GM21367 (cell line): Measurements from ENCODE around the gene SLC39A11.
A peak's percentile ranks its signal among the peaks of the same experiment; 100 is the strongest.
"Not testable (repeated sequence)": the region's sequence is repeated elsewhere in the genome, so short reads cannot be mapped to it uniquely, and the experiment has no call there.

Experiments
- ATAC-seq: cut with Tn5 transposase; IDR thresholded peaks from one replicate; pipeline ENCODE4 v1.9.1; 2021; ENCODE audit not compliant: unreplicated experiment

The SLC39A11 gene

GRCh38 chr17:73013816-73014663, 78.4 kb downstream of the SLC39A11 start:
- no peak for ATAC-seq

DNA sequence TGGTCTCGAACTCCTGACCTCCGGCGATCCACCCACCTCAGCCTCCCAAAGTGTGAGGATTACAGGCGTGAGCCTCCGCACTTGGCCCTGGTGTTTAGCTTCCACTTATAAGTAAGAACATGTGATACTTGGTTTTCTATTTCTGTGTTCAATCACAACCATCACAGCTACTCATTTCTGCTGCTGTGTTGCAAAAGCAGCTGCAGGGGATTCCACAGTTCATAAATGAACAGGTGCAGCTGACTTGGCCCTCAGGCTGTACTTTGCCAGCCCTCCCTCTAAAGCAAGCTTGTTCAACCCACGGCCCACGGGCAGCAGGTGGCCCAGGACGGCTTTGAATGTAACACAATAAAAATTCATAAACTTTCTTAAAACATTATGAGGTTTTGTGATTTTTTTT, 79.2 kb downstream of the SLC39A11 start:
- ATAC-seq: no peak

DNA sequence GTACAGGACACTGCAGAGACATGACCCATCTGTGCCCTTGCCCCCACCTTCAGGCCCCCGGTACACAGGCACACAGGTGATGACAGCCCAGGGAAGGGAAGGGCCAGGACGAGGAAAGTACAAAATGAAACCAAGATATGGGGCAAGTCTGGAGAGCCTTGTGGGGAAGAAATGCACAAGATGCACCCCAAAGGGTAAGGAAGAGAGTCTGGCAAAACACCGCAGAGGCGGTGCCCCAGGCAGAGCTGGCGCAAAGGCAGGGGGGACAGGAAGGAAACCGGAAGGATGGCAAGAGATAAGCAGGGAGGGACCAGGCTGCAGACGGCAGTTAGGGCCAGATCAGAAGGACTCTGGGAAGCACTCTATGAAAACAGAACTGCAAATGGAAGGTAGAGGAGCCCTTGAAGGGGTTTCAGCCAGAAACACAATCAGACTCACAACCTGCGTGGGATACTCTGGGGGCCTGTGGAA, 81.4 kb downstream of the SLC39A11 start:
- no peak for ATAC-seq

DNA sequence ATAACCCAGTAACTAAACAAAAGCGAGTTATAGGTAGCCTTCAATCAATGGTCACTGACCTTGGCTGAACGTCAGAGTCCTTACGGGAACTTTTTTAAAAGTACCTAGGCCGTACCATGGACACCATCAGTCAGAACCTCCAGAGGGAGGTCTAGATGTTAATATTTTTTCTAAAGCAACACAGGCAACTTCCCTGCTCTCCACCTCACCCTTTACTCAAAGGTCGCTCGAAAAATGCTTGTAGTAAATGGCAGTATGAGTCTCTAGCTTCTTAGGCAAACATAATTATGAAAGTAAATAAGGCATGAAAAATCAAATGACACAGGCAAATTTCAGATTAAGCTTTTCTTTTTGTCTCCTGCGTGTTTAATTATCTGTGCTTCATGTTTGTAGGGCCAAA, 82.1 kb downstream of the SLC39A11 start:
- ATAC-seq: no peak

DNA sequence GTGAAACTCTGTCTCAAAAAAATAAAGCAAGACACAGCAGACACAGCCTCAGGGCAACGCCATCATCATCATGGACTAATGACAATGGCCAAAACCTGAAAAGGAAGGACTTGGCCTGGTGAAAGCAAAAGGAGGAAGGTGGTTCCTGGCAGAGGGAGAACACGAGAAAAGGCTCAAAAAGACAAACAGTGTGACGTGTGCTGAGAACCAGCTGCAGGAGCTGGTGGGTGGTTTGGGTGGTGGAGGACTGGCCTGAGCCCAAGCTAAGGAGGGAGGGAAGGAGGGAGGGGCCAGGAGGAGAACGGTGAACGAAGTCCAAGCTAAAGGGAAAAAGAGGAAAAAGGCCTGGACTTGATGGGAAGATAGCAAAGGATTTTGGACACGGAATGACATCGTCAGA, 85.1 kb downstream of the SLC39A11 start:
- no peak for ATAC-seq

DNA sequence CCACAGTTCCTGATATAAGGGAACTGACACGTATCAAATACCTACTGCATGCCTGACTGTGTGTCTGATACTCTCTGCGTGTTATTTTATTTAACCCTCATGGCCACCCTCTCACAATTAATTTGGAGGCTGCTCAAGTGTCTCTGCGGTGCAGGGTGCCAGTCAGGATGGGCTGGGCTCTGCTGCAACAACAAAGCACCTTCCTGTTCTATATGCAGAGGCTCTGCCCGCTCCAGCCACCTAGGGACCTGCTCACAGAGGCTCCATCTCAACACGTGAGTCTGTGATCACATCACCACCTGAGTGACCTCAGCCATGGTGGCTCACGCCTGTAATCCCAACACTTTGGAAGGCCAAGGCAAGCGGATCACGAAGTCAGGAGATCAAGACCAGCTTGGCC, 87.1 kb downstream of the SLC39A11 start:
- no peak for ATAC-seq

DNA sequence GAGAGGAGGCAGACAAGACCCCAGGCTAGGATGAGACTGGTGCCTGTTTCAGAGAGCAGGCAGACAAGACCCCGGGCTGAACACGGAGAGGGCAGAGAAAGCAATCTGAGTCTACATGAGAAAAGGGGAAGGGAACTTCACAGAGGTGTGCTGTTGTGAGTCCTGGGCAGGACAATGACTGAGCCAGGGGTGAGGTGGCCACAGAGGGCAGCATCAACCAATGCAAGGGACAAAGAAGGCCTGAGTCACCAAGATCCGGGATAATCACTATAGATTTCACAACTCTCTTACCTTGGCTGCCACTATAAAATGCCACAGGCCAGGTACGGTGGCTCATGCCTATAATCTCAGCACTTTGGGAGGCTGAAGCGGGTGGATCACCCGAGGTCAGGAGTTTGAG, 89.0 kb downstream of the SLC39A11 start:
- no peak for ATAC-seq

DNA sequence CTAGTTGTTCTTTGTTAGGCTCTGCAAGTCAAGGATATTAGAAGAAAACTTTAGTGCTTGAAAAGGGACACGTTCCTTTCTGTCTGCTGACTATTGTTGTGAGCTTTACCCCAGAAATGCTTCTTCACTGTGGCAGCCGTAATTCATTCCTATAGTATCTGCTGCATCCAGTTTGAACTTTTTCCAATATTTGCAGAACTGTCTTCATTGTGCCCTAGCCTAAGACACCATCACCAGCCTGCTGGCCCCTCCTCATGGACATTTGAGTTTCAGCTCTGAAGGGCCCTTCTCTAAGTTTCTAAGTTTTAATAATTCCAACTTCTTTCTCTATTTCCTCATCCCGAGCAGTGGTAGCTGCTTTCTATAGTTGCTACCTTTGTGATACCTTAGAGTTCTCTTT, 91.7 kb downstream of the SLC39A11 start:
- no peak for ATAC-seq

DNA sequence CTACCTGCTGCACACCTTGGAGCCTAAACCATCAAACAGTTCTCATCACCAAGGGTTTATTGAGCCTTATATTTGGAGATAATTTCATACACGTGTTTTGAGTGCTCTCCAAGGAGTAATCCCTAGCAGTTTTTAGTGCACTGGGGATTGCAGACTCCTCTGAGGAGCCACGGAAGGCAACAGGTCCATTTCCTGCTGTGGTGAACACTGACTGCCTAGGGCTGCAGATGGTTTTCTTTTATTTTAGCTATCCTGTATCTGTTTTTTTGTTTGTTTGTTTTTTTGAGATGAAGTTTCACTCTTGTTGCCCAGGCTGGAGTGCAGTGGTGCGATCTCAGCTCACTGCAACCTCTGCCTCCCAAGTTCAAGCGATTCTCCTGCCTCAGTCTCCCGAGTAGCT, 93.0 kb downstream of the SLC39A11 start:
- ATAC-seq: not testable (repeated sequence)

DNA sequence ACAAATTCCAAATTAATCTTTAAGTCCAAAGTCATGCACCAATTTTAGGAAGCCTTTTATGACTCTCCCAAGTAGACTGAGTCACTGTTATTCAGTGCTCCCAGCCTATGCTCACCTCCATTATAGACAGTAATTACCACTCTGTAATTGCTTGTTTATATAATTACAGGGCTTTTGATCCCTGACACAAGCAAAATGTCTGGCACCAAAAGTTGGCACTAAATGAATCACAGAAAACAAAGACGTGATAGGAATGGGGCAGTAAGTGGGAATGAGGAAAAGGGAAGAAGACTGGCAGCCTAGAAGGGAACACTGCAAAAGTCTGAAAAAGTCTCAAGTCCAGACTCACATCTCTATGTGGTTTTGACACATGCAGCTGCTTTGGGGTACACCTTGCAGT, 94.1 kb downstream of the SLC39A11 start:
- no peak for ATAC-seq

- no peak for ATAC-seq
These were observed 94.9 kb downstream of the SLC39A11 start for GRCh38 chr17:72997559-72997958.

GRCh38 chr17:72996791-72997190, 95.7 kb downstream of the SLC39A11 start:
- no peak for ATAC-seq

- no peak for ATAC-seq
These were observed 97.4 kb downstream of the SLC39A11 start for GRCh38 chr17:72995008-72995656.

GRCh38 chr17:72992783-72993467, 99.6 kb downstream of the SLC39A11 start:
- not testable (repeated sequence) for ATAC-seq

- ATAC-seq: no peak
These were observed 100.8 kb downstream of the SLC39A11 start for GRCh38 chr17:72991651-72992050.

DNA sequence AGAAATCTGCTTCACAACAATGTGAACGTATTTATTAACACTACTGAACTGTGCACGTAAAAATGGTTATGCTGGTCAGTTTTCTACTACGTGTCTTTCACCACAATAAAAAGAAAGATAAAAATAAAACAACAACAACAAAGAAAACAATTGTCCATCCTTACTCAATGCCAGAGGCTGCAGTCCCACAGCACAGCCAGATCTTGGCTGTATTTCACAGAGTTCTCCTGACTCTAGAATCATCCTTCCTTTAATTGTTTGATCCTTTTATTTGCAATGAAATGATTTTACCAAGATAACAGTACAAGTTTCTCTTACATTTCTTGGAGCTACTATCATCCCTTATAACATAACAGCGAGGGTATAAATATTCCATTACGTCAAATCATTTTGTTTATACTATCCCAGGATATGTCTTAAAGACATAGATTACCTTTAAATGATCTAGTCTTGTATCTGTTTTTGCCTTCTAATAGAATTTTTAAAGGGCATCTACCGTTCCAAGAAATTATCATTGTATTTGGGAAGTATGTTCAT, 103.3 kb downstream of the SLC39A11 start:
- ATAC-seq: no peak

DNA sequence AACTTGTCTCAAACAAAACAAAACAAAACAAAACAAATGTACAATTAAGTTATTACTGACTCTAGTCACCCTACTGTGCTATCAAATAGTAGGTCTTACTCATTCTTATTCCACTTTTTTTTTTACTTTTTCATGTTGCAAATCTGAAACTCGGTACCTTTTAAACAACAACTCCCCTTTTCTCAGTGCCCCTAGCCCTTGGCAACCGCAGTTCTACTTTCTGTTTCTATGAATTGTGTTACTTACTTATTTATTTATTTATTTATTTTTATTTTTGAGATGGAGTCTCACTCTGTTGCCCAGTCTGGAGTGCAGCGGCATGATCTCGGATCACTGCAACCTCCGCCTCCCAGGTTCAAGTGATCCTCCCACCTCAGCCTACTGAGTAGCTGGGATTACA, 104.0 kb downstream of the SLC39A11 start:
- no peak for ATAC-seq

- ATAC-seq: no peak
These were observed 105.3 kb downstream of the SLC39A11 start for GRCh38 chr17:72987166-72987565.

GRCh38 chr17:72985882-72986720, 106.4 kb downstream of the SLC39A11 start:
- peak; percentile 56 for ATAC-seq

DNA sequence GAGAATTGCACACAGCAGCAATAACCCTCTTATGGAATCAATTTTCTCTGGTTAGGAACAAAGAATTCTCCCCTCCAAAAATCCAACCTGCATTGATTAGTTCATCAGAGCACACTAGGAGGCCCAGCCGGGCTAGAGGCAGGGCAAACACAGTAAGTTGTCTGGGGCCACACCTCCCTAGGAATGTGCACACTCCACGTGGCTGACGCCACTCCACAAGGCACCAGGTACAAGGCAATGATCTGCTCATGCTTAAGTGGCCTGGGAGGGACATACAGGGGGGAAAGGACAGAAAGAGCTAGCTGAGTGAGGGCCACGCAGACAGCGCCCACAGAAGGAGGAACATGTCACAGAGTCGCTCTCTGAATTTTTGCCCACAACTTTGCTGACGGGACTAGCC, 107.6 kb downstream of the SLC39A11 start:
- no peak for ATAC-seq
